ENCODE data around the gene CNGA2. TPM values are rescaled to one million over a fixed set of nuclear protein-coding genes. Genes with fewer than 3 reads are reported as not detected.

The CNGA2 gene
- total RNA-seq, 1 experiment from 2014 or later = not detected

Other genes with a start within 250 kb of the CNGA2 start
- not detected for gene PASD1, start 171.1 kb upstream of the CNGA2 start, total RNA-seq (2021; ENCODE audit: unreplicated experiment)
- gene PRRG3, start 39.3 kb upstream of the CNGA2 start, total RNA-seq (2021; ENCODE audit: unreplicated experiment) = not detected
- gene FATE1, start 18.7 kb upstream of the CNGA2 start, total RNA-seq (2021; ENCODE audit: unreplicated experiment) = not detected
- not detected for gene MAGEA4, start 178.1 kb downstream of the CNGA2 start, total RNA-seq (2021; ENCODE audit: unreplicated experiment)
- 3.9 TPM for gene GABRE, start 239.9 kb downstream of the CNGA2 start, total RNA-seq (2021; ENCODE audit: unreplicated experiment)